Kidney (tissue), 14 donors: ENCODE data around the gene ANO4. TPM values are rescaled to one million over a fixed set of nuclear protein-coding genes. Genes with fewer than 3 reads are reported as not detected.

Experiments used
- DNase-seq, 5 donors: peaks; one replicate each; pipeline ENCODE4 v3.0.0-alpha.2; 2013 to 2020
- FAIRE-seq: peaks from 2 replicates; lab custom pipeline; 2012; peaks lifted over from hg19 to GRCh38; lab: Jason Lieb, UNC
- H3K27ac ChIP-seq, 2 donors: one replicate each; pipeline ENCODE4 v1.7.0; 2013; ENCODE audit warnings: low read depth in 2 of 2, low read length in 2 of 2, inconsistent platforms in 1 of 2
- H3K27me3 ChIP-seq: one replicate; pipeline ENCODE4 v1.7.1; 2013; ENCODE audit warnings: low read length, inconsistent platforms; ENCODE audit not compliant: control insufficient read depth, insufficient read depth
- H3K36me3 ChIP-seq, 3 donors: one replicate each; pipeline versions ENCODE4 v1.7.0 to v1.7.1; 2013; ENCODE audit warnings: low read length in 3 of 3, control low read depth in 1 of 3, inconsistent platforms in 1 of 3; ENCODE audit not compliant: insufficient read depth in 3 of 3, control insufficient read depth in 2 of 3
- H3K4me1 ChIP-seq, 3 donors: one replicate each; pipeline versions ENCODE4 v1.7.0 to v1.7.1; 2013; ENCODE audit warnings: low read length in 3 of 3, inconsistent platforms in 1 of 3, low read depth in 1 of 3; ENCODE audit not compliant: control insufficient read depth in 2 of 3, insufficient read depth in 2 of 3
- H3K4me3 ChIP-seq, 3 donors: one replicate each; pipeline versions ENCODE4 v1.7.0 to v1.8.1; 2013; ENCODE audit warnings: low read length in 3 of 3, control low read depth in 1 of 3, inconsistent platforms in 1 of 3
- H3K9ac ChIP-seq, 3 donors: one replicate each; pipeline versions ENCODE4 v1.7.0 to v1.7.1; 2013; ENCODE audit warnings: low read length in 3 of 3, control low read depth in 1 of 3, inconsistent platforms in 1 of 3
- H3K9me3 ChIP-seq, 3 donors: one replicate each; pipeline versions ENCODE4 v1.7.0 to v1.7.1; 2013; ENCODE audit warnings: low read length in 3 of 3, control low read depth in 1 of 3, inconsistent platforms in 1 of 3; ENCODE audit not compliant: control insufficient read depth in 2 of 3, insufficient read depth in 1 of 3
- intact Hi-C: fragments of 100-400 bp; cut with DNase I; formaldehyde crosslinking; loops from one replicate; pipeline ENCODE4 v1.11.1; 2022
- polyA plus RNA-seq: library from polyadenylated mRNA; stranded (reverse); fragments of 350-450 nt; fragmentation: Illumina TruSeq; extraction: RNeasy Lipid Tissue Mini Kit (QIAGEN cat#74804); gene quantifications from one replicate; pipeline ENCODE4 v1.2.3, GENCODE V29; 2014; ENCODE audit warnings: low read depth, low replicate concordance; ENCODE audit not compliant: insufficient read depth
- total RNA-seq: library from RNA; stranded (reverse); fragmentation: NEBNext Ultra II Directional; extraction: Animal tissue kit (Norgen Biotek cat#: 25700); gene quantifications from one replicate; pipeline ENCODE4 v1.2.1, GENCODE V29; 2021
- TF ChIP-seq, protein P1 (sequence below): IDR thresholded peaks from 3 replicates; pipeline ENCODE4 v1.5.1; 2012; ENCODE audit warnings: mild to moderate bottlenecking, moderate library complexity, borderline replicate concordance; ENCODE audit not compliant: insufficient read depth; ENCODE audit errors: extremely low read depth
- donor health status: control.
- donor health status: control.
- donor health status: control.
- donor health status: control.
- donor health status: control.
- donor health status: DM: yes; HTN: yes; CAD: no.
- donor health status: Normal renal cell carcinoma (clear cell type).

The ANO4 gene
- total and polyA plus RNA-seq, 2 donors from 2014 or later = 0.82 to 2.9 TPM

DNA sequence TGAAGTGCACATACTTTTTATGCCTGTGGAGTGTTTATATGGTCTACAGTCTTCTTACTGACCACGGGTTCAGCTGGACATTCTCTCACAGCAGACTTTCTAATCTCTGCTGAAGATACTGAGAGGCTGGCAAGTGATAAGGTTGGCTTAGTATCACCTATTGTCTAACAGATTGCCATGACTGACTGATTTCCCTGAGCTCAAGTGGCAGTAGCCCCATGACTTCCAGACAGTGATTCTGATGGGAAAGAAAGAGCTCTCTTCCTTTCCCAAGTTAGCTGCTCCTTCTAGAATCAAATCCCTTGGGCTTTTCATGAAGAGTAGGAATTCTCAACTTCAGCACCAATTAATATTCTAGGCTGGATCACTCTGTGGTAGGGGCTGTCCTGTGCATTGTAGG lies 141.4 kb downstream of the ANO4 start:
- Histone ChIP-seq H3K9ac (no peak overlapping the region), H3K36me3 (no peaks in the 10 kb centered on the region), H3K27me3 (no peaks in the 10 kb centered on the region), H3K9me3 (no peaks in the 10 kb centered on the region), H3K4me1 (no peaks in the 10 kb centered on the region), H3K27ac (no peak overlapping the region), H3K4me3 (no peak overlapping the region)
- intact Hi-C loops = no loop called here
- TF ChIP-seq, protein P1, sequence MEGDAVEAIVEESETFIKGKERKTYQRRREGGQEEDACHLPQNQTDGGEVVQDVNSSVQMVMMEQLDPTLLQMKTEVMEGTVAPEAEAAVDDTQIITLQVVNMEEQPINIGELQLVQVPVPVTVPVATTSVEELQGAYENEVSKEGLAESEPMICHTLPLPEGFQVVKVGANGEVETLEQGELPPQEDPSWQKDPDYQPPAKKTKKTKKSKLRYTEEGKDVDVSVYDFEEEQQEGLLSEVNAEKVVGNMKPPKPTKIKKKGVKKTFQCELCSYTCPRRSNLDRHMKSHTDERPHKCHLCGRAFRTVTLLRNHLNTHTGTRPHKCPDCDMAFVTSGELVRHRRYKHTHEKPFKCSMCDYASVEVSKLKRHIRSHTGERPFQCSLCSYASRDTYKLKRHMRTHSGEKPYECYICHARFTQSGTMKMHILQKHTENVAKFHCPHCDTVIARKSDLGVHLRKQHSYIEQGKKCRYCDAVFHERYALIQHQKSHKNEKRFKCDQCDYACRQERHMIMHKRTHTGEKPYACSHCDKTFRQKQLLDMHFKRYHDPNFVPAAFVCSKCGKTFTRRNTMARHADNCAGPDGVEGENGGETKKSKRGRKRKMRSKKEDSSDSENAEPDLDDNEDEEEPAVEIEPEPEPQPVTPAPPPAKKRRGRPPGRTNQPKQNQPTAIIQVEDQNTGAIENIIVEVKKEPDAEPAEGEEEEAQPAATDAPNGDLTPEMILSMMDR = no peak
- FAIRE-seq (no peak), DNase-seq (no peak)

DNA sequence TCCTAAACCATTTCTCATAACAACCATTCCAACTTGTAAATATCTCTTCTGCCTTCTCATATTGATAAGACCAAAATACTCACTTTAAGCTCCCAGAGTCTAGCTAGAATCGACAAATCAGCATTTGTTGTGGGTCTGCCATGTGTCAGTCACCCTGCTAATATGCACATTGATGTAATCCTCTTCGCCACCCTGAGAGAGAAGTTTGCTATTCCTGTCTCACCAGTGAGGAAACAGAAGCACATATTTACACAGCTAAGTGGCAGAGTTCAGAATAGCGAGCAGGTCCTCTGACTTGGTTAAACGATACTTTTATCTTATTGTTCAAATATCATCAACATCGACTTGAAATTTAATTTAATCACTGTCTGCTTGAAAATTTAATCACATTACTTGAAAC lies 142.1 kb downstream of the ANO4 start:
- no peak for FAIRE-seq
- intact Hi-C loops = no loop called here

DNA sequence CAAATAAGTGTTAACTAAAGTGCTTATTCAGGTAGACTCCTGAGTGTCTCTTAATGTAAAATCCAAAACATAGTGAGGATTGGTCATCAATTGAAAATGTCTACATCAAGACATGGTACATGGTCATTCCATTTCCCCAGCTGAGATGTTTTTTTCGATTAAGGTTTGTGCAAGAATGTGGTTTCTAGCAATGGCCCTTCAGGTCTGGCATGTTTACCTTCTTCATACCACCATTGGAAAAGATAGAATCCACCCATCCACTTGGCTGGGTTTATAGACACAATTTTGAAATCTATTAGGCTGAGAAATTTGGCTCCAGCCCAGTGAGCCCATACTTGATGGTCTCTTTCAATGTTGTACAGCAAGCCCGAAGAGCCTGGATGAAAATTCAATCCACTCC lies 145.9 kb downstream of the ANO4 start:
- Histone ChIP-seq H3K9me3 (no peaks in the 10 kb centered on the region), H3K27me3 (no peaks in the 10 kb centered on the region), H3K9ac (no peak overlapping the region), H3K27ac (no peak overlapping the region), H3K36me3 (no peaks in the 10 kb centered on the region), H3K4me3 (no peak overlapping the region), H3K4me1 (no peaks in the 10 kb centered on the region)
- DNase-seq (no peak), FAIRE-seq (no peak)
- intact Hi-C loops = no loop called here
- TF ChIP-seq, protein P1 = no peak

More for the DNA sequence above, 142.1 kb downstream of the ANO4 start:
- TF ChIP-seq, protein P1 = no peak
- no peak overlapping the region for H3K4me3 ChIP-seq
- no peaks in the 10 kb centered on the region for H3K27me3 ChIP-seq
- no peaks in the 10 kb centered on the region for H3K36me3 ChIP-seq
- H3K9ac ChIP-seq = no peak overlapping the region
- no peaks in the 10 kb centered on the region for H3K9me3 ChIP-seq
- no peaks in the 10 kb centered on the region for H3K4me1 ChIP-seq
- no peak for DNase-seq
- H3K27ac ChIP-seq = no peak overlapping the region

DNA sequence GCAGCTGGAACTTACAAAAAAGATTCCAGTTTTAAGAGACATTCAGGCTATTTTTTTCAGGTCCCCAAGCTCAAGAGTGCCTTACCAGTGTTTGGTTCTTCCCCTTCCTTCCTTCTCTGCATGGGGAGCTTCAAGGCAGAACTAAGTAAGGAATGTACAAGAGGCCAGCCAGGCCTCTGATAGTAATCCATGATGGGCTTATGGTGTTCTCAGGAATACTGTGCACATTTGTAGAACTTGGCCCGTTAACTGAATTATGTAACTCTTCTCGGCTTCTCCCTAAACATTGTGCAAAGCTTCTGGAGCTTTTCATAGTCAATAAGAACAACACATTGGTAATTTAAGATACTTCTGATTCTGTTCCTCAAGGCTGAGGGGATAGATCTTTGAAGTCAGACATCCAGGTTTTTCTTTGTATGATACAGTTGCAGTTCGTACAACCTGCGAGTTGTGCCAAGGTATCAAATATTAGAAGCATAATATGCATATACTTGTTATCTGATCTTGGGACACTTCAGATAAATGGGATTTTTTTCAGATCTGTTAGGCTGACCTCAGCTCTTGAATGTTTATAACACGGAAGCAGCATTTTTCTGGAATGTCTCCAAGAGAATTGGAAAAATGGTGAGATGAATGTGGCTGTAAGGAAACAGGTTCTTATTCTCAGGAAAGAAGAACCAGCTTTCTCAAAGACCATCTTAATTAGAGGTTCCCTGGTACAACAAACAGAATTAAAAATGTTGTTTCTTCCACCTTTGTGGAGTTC lies 148.6 kb downstream of the ANO4 start:
- H3K9ac ChIP-seq = no peak overlapping the region
- no peaks in the 10 kb centered on the region for H3K27me3 ChIP-seq
- H3K9me3 ChIP-seq = no peaks in the 10 kb centered on the region
- H3K36me3 ChIP-seq = no peaks in the 10 kb centered on the region
- DNase-seq (no peak), FAIRE-seq (no peak)
- TF ChIP-seq, protein P1 = no peak
- no peak overlapping the region for H3K4me3 ChIP-seq
- intact Hi-C loops = no loop called here
- no peak overlapping the region for H3K27ac ChIP-seq
- H3K4me1 ChIP-seq = no peaks in the 10 kb centered on the region
